K562 (cell line): Measurements from ENCODE around the gene ARL16. TPM values are rescaled to one million over a fixed set of nuclear protein-coding genes. Genes with fewer than 3 reads are reported as not detected.
A peak's percentile ranks its signal among the peaks of the same experiment; 100 is the strongest.

ENCODE experiments used
- ATAC-seq: fragments of 200-7000 bp; cut with Tn5 transposase; 3 replicates; pipeline ENCODE4 v1.9.1; 2020; ENCODE audit warnings: moderate library complexity
- BruUV-seq: library from RNA; stranded (reverse); fragments of 400-500 nt; replicated peaks from 2 replicates; lab custom pipeline; 2021; lab: Mats Ljungman, UMichigan
- CTCF ChIA-PET: fragments of 300-600 bp; formaldehyde crosslinking; extraction: SDS; loops from one replicate; lab custom pipeline; 2021; ENCODE audit warnings: low intra/inter-chr PET ratio; lab: Yijun Ruan, JAX
- POLR2A ChIA-PET: fragments of 300-600, 350-650 bp; sonication (Branson Sonifier 250); formaldehyde crosslinking; extraction: SDS; loops from one replicate; lab custom pipeline; 2021; ENCODE audit warnings: antibody characterized with exemption, inconsistent platforms; lab: Yijun Ruan, JAX
- DNase-seq, 4 experiments: peaks; one replicate each; pipeline versions ENCODE4 v3.0.0 to v3.0.0-alpha.2; 2011 to 2018; ENCODE audit warnings: low spot score in 3 of 4, mixed read lengths in 3 of 4; ENCODE audit errors: extremely low read depth in 1 of 4
- FAIRE-seq: peaks from 2 replicates; lab custom pipeline; 2011; peaks lifted over from hg19 to GRCh38; lab: Jason Lieb, UNC
- H2AFZ ChIP-seq: 2 replicates; pipeline ENCODE4 v1.6.0; 2011; ENCODE audit warnings: low read depth, low read length, control low read depth, inconsistent platforms
- H3K27ac ChIP-seq: fragments of 200-600 bp; 3 replicates; pipeline ENCODE4 v1.8.0; 2011; ENCODE audit warnings: low read depth, mild to moderate bottlenecking, control low read depth, inconsistent platforms, low read length, moderate library complexity, mixed read lengths; ENCODE audit errors: extremely low read depth
- H3K27me3 ChIP-seq, 2 experiments: fragments of 300-600 bp in 1 of 2; 2 replicates in 1 of 2; 3 replicates in 1 of 2; pipeline versions ENCODE4 v1.6.0 to v1.8.0; 2011; ENCODE audit warnings: inconsistent platforms in 2 of 2, low read length in 2 of 2, mild to moderate bottlenecking in 1 of 2, mixed read lengths in 1 of 2, moderate library complexity in 1 of 2; ENCODE audit not compliant: control insufficient read depth in 2 of 2, insufficient read depth in 2 of 2
- H3K36me3 ChIP-seq: fragments of 300-600 bp; 3 replicates; pipeline ENCODE4 v1.8.0; 2011; ENCODE audit warnings: mild to moderate bottlenecking, low read length, inconsistent platforms; ENCODE audit not compliant: control insufficient read depth, insufficient read depth
- H3K4me1 ChIP-seq, 2 experiments: fragments of 200-600 bp in 1 of 2; replicated peaks in 1 of 2; 2 replicates in 1 of 2; 3 replicates in 1 of 2; pipeline versions ENCODE4 v1.5.1 to v1.8.0; 2011; ENCODE audit warnings: inconsistent platforms in 2 of 2, low read length in 2 of 2, mild to moderate bottlenecking in 1 of 2, mixed read lengths in 1 of 2, moderate library complexity in 1 of 2; ENCODE audit not compliant: control insufficient read depth in 2 of 2, insufficient read depth in 2 of 2
- H3K4me2 ChIP-seq: 2 replicates; pipeline ENCODE4 v1.6.1; 2011; ENCODE audit warnings: low read length, control low read depth, inconsistent platforms, mixed read lengths; ENCODE audit not compliant: insufficient read depth
- H3K4me3 ChIP-seq: fragments of 200-600 bp; sonication (generic), shearing (Covaris generic); 2 replicates; pipeline ENCODE4 v1.5.1; 2016; ENCODE audit warnings: control low read depth, inconsistent platforms
- H3K79me2 ChIP-seq: fragments of 200-600 bp; 3 replicates; pipeline ENCODE4 v1.8.0; 2011; ENCODE audit warnings: low read length, inconsistent platforms; ENCODE audit not compliant: control insufficient read depth, insufficient read depth
- H3K9ac ChIP-seq, 2 experiments: 2 replicates each; pipeline versions ENCODE4 v1.6.0 to v1.6.1; 2011; ENCODE audit warnings: low read depth in 2 of 2, low read length in 2 of 2, control low read depth in 1 of 2, inconsistent platforms in 1 of 2, mild to moderate bottlenecking in 1 of 2, mixed read lengths in 1 of 2; ENCODE audit not compliant: insufficient read depth in 1 of 2
- H3K9me1 ChIP-seq: one replicate; pipeline ENCODE4 v1.6.0; 2011; ENCODE audit warnings: inconsistent platforms, mild to moderate bottlenecking, low read length, moderate library complexity; ENCODE audit not compliant: control insufficient read depth, insufficient read depth
- H3K9me3 ChIP-seq: replicated peaks from 2 replicates; pipeline ENCODE4 v1.5.1; 2011; ENCODE audit warnings: low read depth, low read length, inconsistent platforms; ENCODE audit not compliant: control insufficient read depth, insufficient read depth
- H4K20me1 ChIP-seq: replicated peaks from 2 replicates; pipeline ENCODE4 v1.6.1; 2011; ENCODE audit warnings: low read length, inconsistent platforms, mixed read lengths; ENCODE audit not compliant: control insufficient read depth, insufficient read depth
- CAMTA2 ChIP-seq: fragments of 250-450 bp; sonication (Bioruptor Pico); conservative IDR thresholded peaks from 2 replicates; pipeline ENCODE4 v1.5.1; 2022
- CHD4 ChIP-seq: fragments of 200-600 bp; sonication (generic); IDR thresholded peaks from 3 replicates; pipeline ENCODE4 v1.6.1; 2012; ENCODE audit warnings: low read depth, mild to moderate bottlenecking, mixed read lengths, low read length, inconsistent platforms; ENCODE audit not compliant: insufficient read depth, insufficient replicate concordance, poor library complexity, severe bottlenecking
- KAT2B ChIP-seq: IDR thresholded peaks from one replicate; pipeline ENCODE4 v1.6.1; 2012; ENCODE audit warnings: low read depth, mild to moderate bottlenecking, control low read depth, inconsistent platforms, low read length, moderate library complexity
- KDM5B ChIP-seq: fragments of 200-600 bp; sonication (generic); IDR thresholded peaks from 2 replicates; pipeline ENCODE4 v1.6.1; 2012; ENCODE audit warnings: low read depth, mild to moderate bottlenecking, moderate library complexity, low read length, control low read depth, inconsistent platforms; ENCODE audit not compliant: insufficient replicate concordance
- NR0B1 ChIP-seq: fragments of 450-650 bp; IDR thresholded peaks from one replicate; pipeline ENCODE4 v1.6.1; 2018; ENCODE audit warnings: mild to moderate bottlenecking, moderate library complexity; ENCODE audit not compliant: partially characterized antibody
- POLR2G ChIP-seq: fragments of 200-400 bp; formaldehyde crosslinking; IDR thresholded peaks from 2 replicates; pipeline ENCODE4 v1.6.1; 2017; ENCODE audit warnings: low read depth, mild to moderate bottlenecking, antibody characterized with exemption, low read length, moderate library complexity
- PTBP1 ChIP-seq: fragments of 200-400 bp; formaldehyde crosslinking; IDR thresholded peaks from 2 replicates; pipeline ENCODE4 v1.6.1; 2017; ENCODE audit warnings: low read depth, low read length
- TRIM28 ChIP-seq: fragments of 450-650 bp; IDR thresholded peaks from 2 replicates; pipeline ENCODE4 v1.6.1; 2017
- USF1 ChIP-seq: sonication (generic); formaldehyde crosslinking; IDR thresholded peaks from 2 replicates; pipeline ENCODE4 v1.9.0; 2022; ENCODE audit warnings: mild to moderate bottlenecking, missing genetic modification reagents
- ZBED1 ChIP-seq: IDR thresholded peaks from 2 replicates; pipeline ENCODE4 v1.6.1; 2014
- WGBS: fragments of 100-300 bp; shearing (Covaris generic); methylation state at CpG from one replicate; pipeline ENCODE4 v1.1.6; 2016; ENCODE audit warnings: low coverage, mixed read lengths; ENCODE audit not compliant: insufficient coverage; ENCODE audit errors: missing lambda C conversion rate; 5-methylcytosine and 5-hydroxymethylcytosine counted together
- in situ Hi-C: fragments of 300-500 bp; cut with MboI; formaldehyde crosslinking; loops from 4 replicates; pipeline ENCODE4 v1.15.0; 2018; ENCODE audit warnings: inconsistent platforms, mixed read lengths
- intact Hi-C: fragments of 100-400 bp; cut with micrococcal nuclease; formaldehyde crosslinking; loops from 2 replicates; pipeline ENCODE4 v1.14.2; 2022
- polyA plus RNA-seq, 8 experiments: library from polyadenylated mRNA; depleted of rRNA in 4 of 8; stranded (reverse) in 5 of 8; unstranded in 3 of 8; fragments of >200 nt; fragmentation: Nextera tagmentation in 2 of 8; fragmentation: Illumina TruSeq in 1 of 8; extraction: Ambion mirVana in 2 of 8; extraction: Trizol in 1 of 8; gene quantifications; 2 replicates each; pipeline versions ENCODE4 v1.2.1 to v1.2.3, GENCODE V29; 2011 to 2014; ENCODE audit warnings: inconsistent platforms in 1 of 8, missing spikeins in 1 of 8
- total RNA-seq, 7 experiments: library from RNA; depleted of rRNA in 6 of 7; stranded (reverse); fragments of >200 nt in 6 of 7; fragmentation: Illumina TruSeq in 2 of 7; extraction: Trizol in 2 of 7; gene quantifications; 2 replicates each; pipeline versions ENCODE4 v1.2.1 to v1.2.3, GENCODE V29; 2011 to 2021; ENCODE audit warnings: low replicate concordance in 1 of 7
- TF ChIP-seq, protein P1 (sequence below): fragments of 200-800 bp; sonication (Bioruptor generic); IDR thresholded peaks from 2 replicates; pipeline ENCODE4 v1.6.1; 2016; ENCODE audit warnings: missing genetic modification characterization, missing compliant biosample characterization

The ARL16 gene
- total and polyA plus RNA-seq, 9 of the 15 experiments (the other 6 are each of a cell fraction or from before 2014, with no cell fraction given), result 5.4 to 32.4 (median 22.6) TPM

GRCh38 chr17:81710514-81711308, 27.1 kb upstream of the ARL16 start:
- H3K27ac ChIP-seq, result peak overlapping the region; percentile 88
- ATAC-seq (no peak), FAIRE-seq (no peak), DNase-seq (no peak)
- H2AFZ ChIP-seq, result no peak overlapping the region
- in situ Hi-C loops, result no loop called here
- intact Hi-C loops, result no loop called here
- peaks cover 55% of the 10 kb centered on the region; the same call in 2 of the 3 replicates for H3K36me3 ChIP-seq
- H3K9ac ChIP-seq, result peak overlapping the region; percentile 80 to 81; a peak in 3 of 4 replicates
- no TSS peak for BruUV-seq
- peaks cover 2% of the 10 kb centered on the region for H3K9me1 ChIP-seq
- POLR2A ChIA-PET, result interaction anchor here (0.6 to 5.2 kb wide), 5 partner anchors 7 to 406 kb away, joined by 3 to 59 read pairs (median 3); partner anchors contain the start of gene MRPL12
- peak overlapping the region; percentile 17; the same call in 1 of the 2 replicates for H3K4me2 ChIP-seq
- peaks cover 46% of the 10 kb centered on the region for H3K79me2 ChIP-seq
- no peak overlapping the region for H3K4me3 ChIP-seq
- H4K20me1 ChIP-seq, result peaks cover 15% of the 10 kb centered on the region
- H3K9me3 ChIP-seq, result no peaks in the 10 kb centered on the region
- CTCF ChIA-PET, result no interaction called here
- peaks cover 23 to 84% of the 10 kb centered on the region in 2 experiments for H3K4me1 ChIP-seq
- 58% methylated on average over 26 of the region's 29 CpGs for WGBS
- no peaks in the 10 kb centered on the region for H3K27me3 ChIP-seq
- TF ChIP-seq ZBED1 (peak; percentile 46; the same call in 1 of the 2 replicates), CHD4 (no peak), NR0B1 (no peak), USF1 (CRISPR knock-in tag) (0 out of 2 replicates have a peak, but pooled peaks have one; percentile 21), KDM5B (peak; percentile 10), POLR2G (peak; percentile 78), TRIM28 (no peak), KAT2B (no peak), PTBP1 (0 out of 2 replicates have a peak, but pooled peaks have one; percentile 13), CAMTA2 (CRISPR knock-in tag) (0 out of 2 replicates have a peak, but pooled peaks have one; percentile 30)
- TF ChIP-seq, protein P1, sequence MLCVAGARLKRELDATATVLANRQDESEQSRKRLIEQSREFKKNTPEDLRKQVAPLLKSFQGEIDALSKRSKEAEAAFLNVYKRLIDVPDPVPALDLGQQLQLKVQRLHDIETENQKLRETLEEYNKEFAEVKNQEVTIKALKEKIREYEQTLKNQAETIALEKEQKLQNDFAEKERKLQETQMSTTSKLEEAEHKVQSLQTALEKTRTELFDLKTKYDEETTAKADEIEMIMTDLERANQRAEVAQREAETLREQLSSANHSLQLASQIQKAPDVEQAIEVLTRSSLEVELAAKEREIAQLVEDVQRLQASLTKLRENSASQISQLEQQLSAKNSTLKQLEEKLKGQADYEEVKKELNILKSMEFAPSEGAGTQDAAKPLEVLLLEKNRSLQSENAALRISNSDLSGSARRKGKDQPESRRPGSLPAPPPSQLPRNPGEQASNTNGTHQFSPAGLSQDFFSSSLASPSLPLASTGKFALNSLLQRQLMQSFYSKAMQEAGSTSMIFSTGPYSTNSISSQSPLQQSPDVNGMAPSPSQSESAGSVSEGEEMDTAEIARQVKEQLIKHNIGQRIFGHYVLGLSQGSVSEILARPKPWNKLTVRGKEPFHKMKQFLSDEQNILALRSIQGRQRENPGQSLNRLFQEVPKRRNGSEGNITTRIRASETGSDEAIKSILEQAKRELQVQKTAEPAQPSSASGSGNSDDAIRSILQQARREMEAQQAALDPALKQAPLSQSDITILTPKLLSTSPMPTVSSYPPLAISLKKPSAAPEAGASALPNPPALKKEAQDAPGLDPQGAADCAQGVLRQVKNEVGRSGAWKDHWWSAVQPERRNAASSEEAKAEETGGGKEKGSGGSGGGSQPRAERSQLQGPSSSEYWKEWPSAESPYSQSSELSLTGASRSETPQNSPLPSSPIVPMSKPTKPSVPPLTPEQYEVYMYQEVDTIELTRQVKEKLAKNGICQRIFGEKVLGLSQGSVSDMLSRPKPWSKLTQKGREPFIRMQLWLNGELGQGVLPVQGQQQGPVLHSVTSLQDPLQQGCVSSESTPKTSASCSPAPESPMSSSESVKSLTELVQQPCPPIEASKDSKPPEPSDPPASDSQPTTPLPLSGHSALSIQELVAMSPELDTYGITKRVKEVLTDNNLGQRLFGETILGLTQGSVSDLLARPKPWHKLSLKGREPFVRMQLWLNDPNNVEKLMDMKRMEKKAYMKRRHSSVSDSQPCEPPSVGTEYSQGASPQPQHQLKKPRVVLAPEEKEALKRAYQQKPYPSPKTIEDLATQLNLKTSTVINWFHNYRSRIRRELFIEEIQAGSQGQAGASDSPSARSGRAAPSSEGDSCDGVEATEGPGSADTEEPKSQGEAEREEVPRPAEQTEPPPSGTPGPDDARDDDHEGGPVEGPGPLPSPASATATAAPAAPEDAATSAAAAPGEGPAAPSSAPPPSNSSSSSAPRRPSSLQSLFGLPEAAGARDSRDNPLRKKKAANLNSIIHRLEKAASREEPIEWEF (CRISPR knock-in tag), result no peak
